K562 (cell line): ENCODE results near the gene PRDX1. TPM values are rescaled to one million over a fixed set of nuclear protein-coding genes. Genes with fewer than 3 reads are reported as not detected.

Source experiments
- BACH1 ChIP-seq: fragments of 200-800 bp; sonication (Bioruptor generic); IDR thresholded peaks from 2 replicates; pipeline ENCODE4 v1.6.1; 2016; ENCODE audit warnings: missing genetic modification characterization, missing compliant biosample characterization
- ELF4 ChIP-seq: fragments of 450-650 bp; formaldehyde crosslinking; IDR thresholded peaks from 2 replicates; pipeline ENCODE4 v1.4.0; 2022; ENCODE audit warnings: missing genetic modification characterization
- MCM2 ChIP-seq: fragments of 450-650 bp; IDR thresholded peaks from 2 replicates; pipeline ENCODE4 v1.6.1; 2017; ENCODE audit warnings: low read depth, mild to moderate bottlenecking
- POLR2A ChIP-seq: fragments of 450-650 bp; conservative IDR thresholded peaks from 2 replicates; pipeline ENCODE4 v1.6.1; 2016
- TCF3 ChIP-seq: sonication (generic); formaldehyde crosslinking; IDR thresholded peaks from 2 replicates; pipeline ENCODE4 v1.4.0; 2020; ENCODE audit warnings: mild to moderate bottlenecking, missing genetic modification reagents
- TEAD2 ChIP-seq: fragments of 450-650 bp; IDR thresholded peaks from 2 replicates; pipeline ENCODE4 v1.6.1; 2016; ENCODE audit warnings: missing genetic modification characterization, control low read depth, missing compliant biosample characterization
- ZNF274 ChIP-seq: IDR thresholded peaks from 2 replicates; pipeline ENCODE4 v1.6.1; 2011; ENCODE audit warnings: low read depth, mild to moderate bottlenecking, low read length, moderate library complexity, borderline replicate concordance
- polyA plus RNA-seq, 8 experiments: library from polyadenylated mRNA; depleted of rRNA in 4 of 8; stranded (reverse) in 5 of 8; unstranded in 3 of 8; fragments of >200 nt; fragmentation: Nextera tagmentation in 2 of 8; fragmentation: Illumina TruSeq in 1 of 8; extraction: Ambion mirVana in 2 of 8; extraction: Trizol in 1 of 8; gene quantifications; 2 replicates each; pipeline versions ENCODE4 v1.2.1 to v1.2.3, GENCODE V29; 2011 to 2014; ENCODE audit warnings: inconsistent platforms in 1 of 8, missing spikeins in 1 of 8
- total RNA-seq, 7 experiments: library from RNA; depleted of rRNA in 6 of 7; stranded (reverse); fragments of >200 nt in 6 of 7; fragmentation: Illumina TruSeq in 2 of 7; extraction: Trizol in 2 of 7; gene quantifications; 2 replicates each; pipeline versions ENCODE4 v1.2.1 to v1.2.3, GENCODE V29; 2011 to 2021; ENCODE audit warnings: low replicate concordance in 1 of 7
- TF ChIP-seq, protein P1 (sequence below): fragments of 250-450 bp; sonication (Bioruptor Pico); IDR thresholded peaks from 2 replicates; pipeline ENCODE4 v1.5.0; 2021
- TF ChIP-seq, protein P2 (sequence below): sonication (generic); formaldehyde crosslinking; IDR thresholded peaks from 2 replicates; pipeline ENCODE4 v1.9.0; 2022; ENCODE audit warnings: mild to moderate bottlenecking, missing genetic modification reagents
- TF ChIP-seq, protein P3 (sequence below): fragments of 250-450 bp; sonication (Bioruptor Pico); IDR thresholded peaks from 2 replicates; pipeline ENCODE4 v1.8.0; 2022; ENCODE audit warnings: moderate library complexity, mild to moderate bottlenecking, inconsistent platforms
- TF ChIP-seq, protein P4 (sequence below): fragments of 250-450 bp; sonication (Bioruptor Pico); IDR thresholded peaks from 2 replicates; pipeline ENCODE4 v1.5.1; 2021; ENCODE audit warnings: mild to moderate bottlenecking
- TF ChIP-seq, protein P5 (sequence below): fragments of 200-800 bp; sonication (Bioruptor generic); IDR thresholded peaks from 2 replicates; pipeline ENCODE4 v1.6.1; 2017; ENCODE audit warnings: missing genetic modification characterization, missing compliant biosample characterization
- TF ChIP-seq, protein P6 (sequence below): fragments of 450-650 bp; formaldehyde crosslinking; IDR thresholded peaks from 2 replicates; pipeline ENCODE4 v1.4.0; 2020; ENCODE audit warnings: mild to moderate bottlenecking, moderate library complexity
- TF ChIP-seq, protein P7 (sequence below): fragments of 450-650 bp; conservative IDR thresholded peaks from 2 replicates; pipeline ENCODE4 v1.6.1; 2016; ENCODE audit warnings: missing genetic modification characterization, low read depth, mild to moderate bottlenecking, control low read depth, missing compliant biosample characterization
- TF ChIP-seq, protein P8 (sequence below): fragments of 450-650 bp; formaldehyde crosslinking; IDR thresholded peaks from 2 replicates; pipeline ENCODE4 v1.4.0; 2022; ENCODE audit warnings: mild to moderate bottlenecking, moderate library complexity
- TF ChIP-seq, protein P9 (sequence below): fragments of 250-450 bp; sonication (Bioruptor Pico); IDR thresholded peaks from 2 replicates; pipeline ENCODE4 v1.4.0; 2020; ENCODE audit warnings: mild to moderate bottlenecking

Gene PRDX1
- total and polyA plus RNA-seq, 9 of the 15 experiments (the other 6 are each of a cell fraction or from before 2014, with no cell fraction given): 748 to 2,388 (median 1,045) TPM

DNA sequence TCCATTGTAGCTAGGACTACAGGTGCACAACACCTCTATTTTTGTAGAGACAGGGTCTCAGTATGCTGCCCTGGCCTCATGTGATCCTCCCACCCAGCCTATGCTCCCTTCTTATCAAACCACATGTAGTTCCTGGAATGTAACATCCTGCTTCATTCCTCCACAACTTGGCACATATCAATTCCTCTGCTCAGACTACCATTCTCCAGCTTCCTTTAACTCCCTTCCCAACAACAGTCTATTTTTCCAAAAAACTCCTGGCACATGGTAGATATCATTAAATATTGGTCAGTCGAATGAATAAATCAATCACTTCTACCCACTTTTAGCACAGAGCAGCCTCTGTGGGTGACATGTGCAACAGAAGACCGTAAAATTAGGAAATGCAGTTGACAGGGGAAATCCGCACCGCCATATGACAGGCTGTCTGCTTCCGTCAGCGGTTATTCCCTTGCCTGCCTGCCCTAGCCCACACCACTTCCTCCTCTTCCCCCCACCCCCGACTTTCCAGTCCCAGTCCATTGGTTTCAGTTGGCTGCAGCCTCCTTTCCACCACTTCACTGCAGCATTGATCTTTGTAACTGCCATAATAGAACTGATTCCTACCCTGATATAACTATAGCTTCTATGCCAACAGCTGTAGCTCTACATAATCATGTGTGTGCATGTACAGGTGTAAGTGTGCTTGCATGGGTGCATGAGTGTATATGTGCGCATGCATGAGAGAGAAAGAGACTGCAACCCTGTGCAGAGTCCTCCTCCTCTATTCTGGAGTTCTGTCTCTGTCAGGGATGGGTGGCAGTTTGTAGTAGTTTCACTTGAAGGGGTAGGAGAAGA is 22.1 kb upstream of the PRDX1 start (continued):
- TF ChIP-seq, protein P1, sequence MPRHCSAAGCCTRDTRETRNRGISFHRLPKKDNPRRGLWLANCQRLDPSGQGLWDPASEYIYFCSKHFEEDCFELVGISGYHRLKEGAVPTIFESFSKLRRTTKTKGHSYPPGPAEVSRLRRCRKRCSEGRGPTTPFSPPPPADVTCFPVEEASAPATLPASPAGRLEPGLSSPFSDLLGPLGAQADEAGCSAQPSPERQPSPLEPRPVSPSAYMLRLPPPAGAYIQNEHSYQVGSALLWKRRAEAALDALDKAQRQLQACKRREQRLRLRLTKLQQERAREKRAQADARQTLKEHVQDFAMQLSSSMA: 0 out of 2 replicates have a peak, but pooled peaks have one; percentile 45
- TF ChIP-seq TEAD2: 0 out of 2 replicates have a peak, but pooled peaks have one; percentile 38
- no peak for TF ChIP-seq TCF3 (CRISPR knock-in tag)
- TF ChIP-seq, protein P2, sequence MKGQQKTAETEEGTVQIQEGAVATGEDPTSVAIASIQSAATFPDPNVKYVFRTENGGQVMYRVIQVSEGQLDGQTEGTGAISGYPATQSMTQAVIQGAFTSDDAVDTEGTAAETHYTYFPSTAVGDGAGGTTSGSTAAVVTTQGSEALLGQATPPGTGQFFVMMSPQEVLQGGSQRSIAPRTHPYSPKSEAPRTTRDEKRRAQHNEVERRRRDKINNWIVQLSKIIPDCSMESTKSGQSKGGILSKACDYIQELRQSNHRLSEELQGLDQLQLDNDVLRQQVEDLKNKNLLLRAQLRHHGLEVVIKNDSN (CRISPR knock-in tag): no peak
- TF ChIP-seq, protein P3, sequence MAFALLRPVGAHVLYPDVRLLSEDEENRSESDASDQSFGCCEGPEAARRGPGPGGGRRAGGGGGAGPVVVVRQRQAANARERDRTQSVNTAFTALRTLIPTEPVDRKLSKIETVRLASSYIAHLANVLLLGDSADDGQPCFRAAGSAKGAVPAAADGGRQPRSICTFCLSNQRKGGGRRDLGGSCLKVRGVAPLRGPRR (CRISPR knock-in tag): no peak
- TF ChIP-seq ZNF274: no peak
- TF ChIP-seq, protein P4, sequence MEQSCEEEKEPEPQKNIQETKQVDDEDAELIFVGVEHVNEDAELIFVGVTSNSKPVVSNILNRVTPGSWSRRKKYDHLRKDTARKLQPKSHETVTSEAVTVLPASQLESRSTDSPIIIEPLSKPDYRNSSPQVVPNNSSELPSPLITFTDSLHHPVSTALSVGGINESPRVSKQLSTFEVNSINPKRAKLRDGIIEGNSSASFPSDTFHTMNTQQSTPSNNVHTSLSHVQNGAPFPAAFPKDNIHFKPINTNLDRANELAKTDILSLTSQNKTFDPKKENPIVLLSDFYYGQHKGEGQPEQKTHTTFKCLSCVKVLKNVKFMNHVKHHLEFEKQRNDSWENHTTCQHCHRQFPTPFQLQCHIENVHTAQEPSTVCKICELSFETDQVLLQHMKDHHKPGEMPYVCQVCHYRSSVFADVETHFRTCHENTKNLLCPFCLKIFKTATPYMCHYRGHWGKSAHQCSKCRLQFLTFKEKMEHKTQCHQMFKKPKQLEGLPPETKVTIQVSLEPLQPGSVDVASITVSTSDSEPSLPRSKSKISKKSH: no peak
- no peak for TF ChIP-seq MCM2
- TF ChIP-seq, protein P5, sequence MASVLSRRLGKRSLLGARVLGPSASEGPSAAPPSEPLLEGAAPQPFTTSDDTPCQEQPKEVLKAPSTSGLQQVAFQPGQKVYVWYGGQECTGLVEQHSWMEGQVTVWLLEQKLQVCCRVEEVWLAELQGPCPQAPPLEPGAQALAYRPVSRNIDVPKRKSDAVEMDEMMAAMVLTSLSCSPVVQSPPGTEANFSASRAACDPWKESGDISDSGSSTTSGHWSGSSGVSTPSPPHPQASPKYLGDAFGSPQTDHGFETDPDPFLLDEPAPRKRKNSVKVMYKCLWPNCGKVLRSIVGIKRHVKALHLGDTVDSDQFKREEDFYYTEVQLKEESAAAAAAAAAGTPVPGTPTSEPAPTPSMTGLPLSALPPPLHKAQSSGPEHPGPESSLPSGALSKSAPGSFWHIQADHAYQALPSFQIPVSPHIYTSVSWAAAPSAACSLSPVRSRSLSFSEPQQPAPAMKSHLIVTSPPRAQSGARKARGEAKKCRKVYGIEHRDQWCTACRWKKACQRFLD (CRISPR knock-in tag): no peak
- TF ChIP-seq, protein P6, sequence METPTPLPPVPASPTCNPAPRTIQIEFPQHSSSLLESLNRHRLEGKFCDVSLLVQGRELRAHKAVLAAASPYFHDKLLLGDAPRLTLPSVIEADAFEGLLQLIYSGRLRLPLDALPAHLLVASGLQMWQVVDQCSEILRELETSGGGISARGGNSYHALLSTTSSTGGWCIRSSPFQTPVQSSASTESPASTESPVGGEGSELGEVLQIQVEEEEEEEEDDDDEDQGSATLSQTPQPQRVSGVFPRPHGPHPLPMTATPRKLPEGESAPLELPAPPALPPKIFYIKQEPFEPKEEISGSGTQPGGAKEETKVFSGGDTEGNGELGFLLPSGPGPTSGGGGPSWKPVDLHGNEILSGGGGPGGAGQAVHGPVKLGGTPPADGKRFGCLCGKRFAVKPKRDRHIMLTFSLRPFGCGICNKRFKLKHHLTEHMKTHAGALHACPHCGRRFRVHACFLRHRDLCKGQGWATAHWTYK (CRISPR knock-in tag): 0 out of 2 replicates have a peak, but pooled peaks have one; percentile 36
- TF ChIP-seq, protein P7, sequence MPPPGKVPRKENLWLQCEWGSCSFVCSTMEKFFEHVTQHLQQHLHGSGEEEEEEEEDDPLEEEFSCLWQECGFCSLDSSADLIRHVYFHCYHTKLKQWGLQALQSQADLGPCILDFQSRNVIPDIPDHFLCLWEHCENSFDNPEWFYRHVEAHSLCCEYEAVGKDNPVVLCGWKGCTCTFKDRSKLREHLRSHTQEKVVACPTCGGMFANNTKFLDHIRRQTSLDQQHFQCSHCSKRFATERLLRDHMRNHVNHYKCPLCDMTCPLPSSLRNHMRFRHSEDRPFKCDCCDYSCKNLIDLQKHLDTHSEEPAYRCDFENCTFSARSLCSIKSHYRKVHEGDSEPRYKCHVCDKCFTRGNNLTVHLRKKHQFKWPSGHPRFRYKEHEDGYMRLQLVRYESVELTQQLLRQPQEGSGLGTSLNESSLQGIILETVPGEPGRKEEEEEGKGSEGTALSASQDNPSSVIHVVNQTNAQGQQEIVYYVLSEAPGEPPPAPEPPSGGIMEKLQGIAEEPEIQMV (tag): no peak
- no peak for TF ChIP-seq POLR2A
- TF ChIP-seq, protein P8, sequence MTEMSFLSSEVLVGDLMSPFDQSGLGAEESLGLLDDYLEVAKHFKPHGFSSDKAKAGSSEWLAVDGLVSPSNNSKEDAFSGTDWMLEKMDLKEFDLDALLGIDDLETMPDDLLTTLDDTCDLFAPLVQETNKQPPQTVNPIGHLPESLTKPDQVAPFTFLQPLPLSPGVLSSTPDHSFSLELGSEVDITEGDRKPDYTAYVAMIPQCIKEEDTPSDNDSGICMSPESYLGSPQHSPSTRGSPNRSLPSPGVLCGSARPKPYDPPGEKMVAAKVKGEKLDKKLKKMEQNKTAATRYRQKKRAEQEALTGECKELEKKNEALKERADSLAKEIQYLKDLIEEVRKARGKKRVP (CRISPR knock-in tag): no peak
- no peak for TF ChIP-seq BACH1
- TF ChIP-seq ELF4 (CRISPR knock-in tag): no peak
- TF ChIP-seq, protein P9, sequence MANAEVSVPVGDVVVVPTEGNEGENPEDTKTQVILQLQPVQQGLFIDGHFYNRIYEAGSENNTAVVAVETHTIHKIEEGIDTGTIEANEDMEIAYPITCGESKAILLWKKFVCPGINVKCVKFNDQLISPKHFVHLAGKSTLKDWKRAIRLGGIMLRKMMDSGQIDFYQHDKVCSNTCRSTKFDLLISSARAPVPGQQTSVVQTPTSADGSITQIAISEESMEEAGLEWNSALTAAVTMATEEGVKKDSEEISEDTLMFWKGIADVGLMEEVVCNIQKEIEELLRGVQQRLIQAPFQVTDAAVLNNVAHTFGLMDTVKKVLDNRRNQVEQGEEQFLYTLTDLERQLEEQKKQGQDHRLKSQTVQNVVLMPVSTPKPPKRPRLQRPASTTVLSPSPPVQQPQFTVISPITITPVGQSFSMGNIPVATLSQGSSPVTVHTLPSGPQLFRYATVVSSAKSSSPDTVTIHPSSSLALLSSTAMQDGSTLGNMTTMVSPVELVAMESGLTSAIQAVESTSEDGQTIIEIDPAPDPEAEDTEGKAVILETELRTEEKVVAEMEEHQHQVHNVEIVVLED: no peak
